SU-DHL-6 (cell line): ENCODE measurements around the gene RPL12.

ENCODE experiments used
- CTCF ChIP-seq: fragments of 200-600 bp; sonication (generic); IDR thresholded peaks from one replicate; pipeline ENCODE4 v1.5.1; 2017; ENCODE audit warnings: antibody characterized with exemption, mild to moderate bottlenecking, low read length, moderate library complexity; ENCODE audit not compliant: insufficient read depth, poor library complexity, severe bottlenecking
- EZH2phosphoT487 ChIP-seq: fragments of 200-600 bp; sonication (generic), shearing (Covaris generic); conservative IDR thresholded peaks from 2 replicates; pipeline ENCODE4 v1.6.1; 2018; ENCODE audit warnings: mild to moderate bottlenecking, antibody characterized with exemption, low read length, moderate library complexity, mixed read lengths

GRCh38 chr9:127423934-127424675 lies 27.1 kb downstream of the RPL12 start, which contains the start of gene ZNF79:
- TF ChIP-seq EZH2phosphoT487 (no peak), CTCF (no peak)
